Right kidney (tissue), 1 donor: ENCODE data around the gene STKLD1.
"Not testable (repeated sequence)": the region's sequence is repeated elsewhere in the genome, so short reads cannot be mapped to it uniquely, and the experiment has no call there.

Experiments used
- DNase-seq: peaks from one replicate; pipeline ENCODE4 v3.0.0-alpha.2; 2016

The STKLD1 gene

DNA sequence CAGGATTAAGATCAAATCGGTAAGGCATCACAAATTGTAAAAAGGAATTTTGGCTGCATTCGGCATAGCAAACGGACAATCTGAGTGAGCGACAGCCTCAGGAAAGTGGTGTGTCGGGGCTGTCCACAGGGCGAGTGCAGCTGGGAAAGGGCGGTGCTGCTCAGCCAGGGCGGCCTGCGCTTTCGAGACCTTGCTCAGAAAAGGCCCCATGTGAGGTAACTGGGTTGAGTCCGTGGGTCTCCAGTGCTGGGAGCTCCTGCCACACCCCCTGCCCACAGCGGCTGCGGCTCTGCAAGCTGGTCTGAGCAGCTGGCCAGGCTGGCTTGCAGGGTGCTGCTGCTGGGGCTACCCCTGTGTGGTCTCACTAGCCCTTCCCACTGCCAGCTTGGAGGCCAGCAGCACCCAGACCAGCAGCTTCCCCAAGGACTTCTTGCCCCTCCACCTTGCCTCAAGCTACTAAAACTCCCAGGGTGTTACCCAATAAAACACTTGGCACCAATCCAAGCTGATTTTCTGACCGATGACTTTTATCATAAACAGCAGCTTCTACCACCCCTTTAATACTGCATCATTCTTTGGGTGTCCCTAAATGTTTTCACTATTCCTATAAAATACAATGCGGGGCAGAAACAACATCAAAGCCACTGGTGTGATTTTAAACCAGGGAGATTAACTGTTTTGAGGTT, 13.7 kb upstream of the STKLD1 start:
- no peak for DNase-seq

DNA sequence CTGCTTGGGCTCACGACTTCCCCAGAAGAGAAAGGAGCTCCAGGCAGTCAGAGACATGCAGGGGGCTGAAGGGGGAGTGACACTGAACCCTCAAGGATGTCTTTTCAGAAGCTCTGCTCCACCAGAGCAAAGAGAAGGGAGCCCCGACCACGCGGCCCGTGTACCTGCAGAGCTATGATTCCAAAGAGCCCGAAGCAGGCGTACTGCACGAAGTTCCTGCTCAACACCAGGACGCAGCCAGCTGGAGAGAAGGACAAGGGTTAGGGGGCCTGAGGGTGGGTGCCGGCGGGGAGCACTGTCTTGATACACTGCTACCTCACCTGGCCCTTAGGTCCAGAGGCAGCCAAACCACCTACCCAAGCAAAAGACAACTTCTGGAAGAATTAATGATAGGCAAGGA, 9.7 kb upstream of the STKLD1 start:
- DNase-seq, result no peak

DNA sequence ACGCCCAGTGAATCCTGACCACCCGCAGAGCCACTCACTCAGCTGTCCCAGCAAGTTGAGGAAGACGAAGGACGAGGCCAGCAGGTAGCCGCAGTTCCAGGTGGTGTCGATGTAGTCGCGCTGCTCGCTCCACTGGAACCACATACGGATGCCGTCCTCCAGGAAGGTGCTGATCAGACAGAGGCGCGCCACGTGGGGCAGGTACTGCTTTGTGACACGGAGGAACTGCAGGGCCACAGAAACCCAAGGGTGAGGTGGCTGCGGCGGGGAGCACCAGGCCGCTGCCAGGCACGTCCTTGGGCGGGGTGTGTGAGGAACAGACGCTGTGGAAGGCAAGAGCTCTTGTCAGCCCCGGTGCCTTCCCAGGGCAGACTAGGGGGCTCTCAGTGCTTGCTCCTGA, 8.9 kb upstream of the STKLD1 start:
- DNase-seq, result no peak

DNA sequence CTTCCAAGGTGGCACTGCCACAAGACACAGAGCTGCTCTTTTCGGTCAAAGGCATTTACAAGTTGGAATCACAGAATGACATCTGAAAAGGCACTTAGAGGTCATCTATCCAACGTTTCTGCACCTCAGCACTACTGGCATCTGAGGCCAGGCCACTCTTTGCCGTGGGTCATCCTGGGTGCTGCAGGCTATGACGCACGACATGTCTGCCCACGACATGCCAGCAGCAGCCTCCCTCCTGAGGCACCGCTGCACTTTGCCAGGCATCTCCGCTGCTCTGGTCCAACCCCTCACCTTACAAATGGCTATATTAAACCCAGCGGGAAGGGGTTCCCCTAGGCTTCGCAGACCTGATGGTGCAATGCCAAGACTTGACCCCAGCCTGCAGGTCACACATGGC, 8.4 kb upstream of the STKLD1 start:
- no peak for DNase-seq

DNA sequence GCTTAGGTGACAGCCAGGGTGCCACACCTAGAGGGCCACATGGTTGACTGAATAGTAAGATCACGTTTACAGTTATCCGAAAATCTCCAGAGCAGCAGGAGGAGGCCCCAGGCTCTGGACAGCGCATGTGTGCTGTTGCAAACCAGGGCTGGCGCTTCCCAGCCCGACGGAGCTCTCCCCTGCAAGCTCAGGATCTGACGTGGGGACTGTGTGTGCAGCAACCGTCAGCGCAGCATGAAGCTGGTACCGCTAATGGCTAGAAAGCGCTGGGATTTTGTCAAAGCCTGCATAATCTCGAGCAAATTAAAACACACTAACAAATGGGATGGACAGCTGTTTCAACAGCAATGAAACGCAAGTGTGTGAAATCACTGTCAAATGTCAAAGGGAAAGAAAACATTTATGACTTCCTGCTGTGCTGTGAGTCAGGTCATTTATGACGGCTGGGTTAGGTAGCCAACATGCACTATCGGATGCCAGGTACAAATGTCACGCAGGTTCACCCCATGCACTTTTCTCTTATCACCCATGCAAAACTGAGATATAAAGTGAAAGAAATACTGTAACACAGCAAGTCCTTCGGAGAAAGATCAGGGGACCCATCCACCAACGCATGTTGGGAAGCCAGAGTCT, 7.8 kb upstream of the STKLD1 start:
- no peak for DNase-seq

DNA sequence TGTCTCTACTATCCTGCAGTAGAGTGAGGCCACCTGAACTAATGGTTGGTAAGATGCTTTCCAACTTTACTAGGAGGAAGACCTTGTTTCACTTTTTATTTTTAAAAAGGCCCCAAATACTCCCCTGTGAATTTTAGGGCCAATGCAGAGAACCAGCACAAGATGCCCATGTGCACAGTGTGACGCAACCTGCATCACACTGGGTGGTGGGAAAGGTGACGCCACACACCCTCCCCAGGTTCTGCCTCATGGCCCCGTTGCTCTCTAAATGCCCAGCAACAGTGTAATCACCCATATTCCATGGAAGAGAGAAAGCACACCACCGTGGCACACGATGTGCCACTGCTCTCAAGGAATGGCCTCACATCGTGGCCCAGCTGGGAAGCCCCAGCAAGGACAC, 6.7 kb upstream of the STKLD1 start:
- DNase-seq, result no peak

DNA sequence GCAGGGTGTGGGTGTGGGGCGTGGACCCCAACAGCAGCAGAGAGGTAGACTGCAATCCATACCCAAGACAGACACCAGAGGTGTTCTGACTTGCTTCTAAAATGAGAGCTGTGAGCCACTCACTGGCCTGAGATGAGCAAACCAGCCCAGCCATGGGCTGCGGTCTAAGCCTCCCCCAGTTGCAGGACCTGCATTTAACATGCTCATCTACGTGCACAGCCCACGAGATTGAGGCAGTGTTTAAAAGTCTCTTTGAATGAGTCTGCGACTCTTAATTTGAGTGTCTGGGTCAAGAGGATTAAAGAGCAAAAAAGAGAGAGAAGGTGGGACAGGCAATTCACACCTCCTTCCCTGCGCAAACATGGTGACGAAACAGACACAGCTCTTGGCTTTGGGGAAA, 6.2 kb upstream of the STKLD1 start:
- no peak for DNase-seq

DNA sequence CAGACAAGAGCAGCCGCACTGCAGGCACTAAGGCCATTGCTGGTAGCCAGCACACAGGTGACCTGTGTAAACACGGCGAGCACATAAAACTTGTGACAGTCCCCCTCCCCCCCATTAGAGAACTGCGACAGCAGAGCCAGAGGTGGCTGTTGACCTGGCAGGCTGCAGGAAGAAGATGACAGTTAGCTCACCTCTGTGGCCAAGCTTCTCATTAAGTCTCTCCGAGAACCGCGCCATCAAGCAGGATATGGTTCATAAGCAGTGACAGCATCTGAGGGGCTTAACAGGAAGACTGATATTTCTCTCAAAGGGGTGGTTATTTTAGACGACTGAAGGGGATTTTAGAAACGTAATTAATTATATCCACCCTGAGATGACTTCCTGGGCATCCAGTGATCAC, 5.5 kb upstream of the STKLD1 start:
- no peak for DNase-seq

DNA sequence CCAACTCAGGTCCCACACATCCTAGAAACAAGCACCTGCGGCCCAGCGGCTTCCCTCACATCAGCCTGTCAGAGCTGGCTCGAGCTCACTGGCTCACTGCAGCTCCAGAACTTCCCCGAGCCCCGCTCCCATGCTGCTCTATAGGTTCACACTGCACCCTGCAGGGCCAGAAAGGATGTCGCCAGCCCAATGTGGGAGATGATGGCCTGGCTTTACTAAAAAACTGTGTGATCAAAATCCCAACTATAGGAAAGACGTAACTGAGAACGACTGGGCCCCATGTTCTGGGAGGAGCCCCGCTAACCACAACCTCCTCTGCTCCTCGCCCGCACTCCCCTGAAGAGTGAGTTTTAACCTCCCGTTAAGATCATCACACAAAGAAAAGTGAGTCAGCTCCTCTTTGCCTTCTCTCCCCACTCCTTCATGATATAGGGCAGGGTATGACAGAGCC, 4.9 kb upstream of the STKLD1 start:
- DNase-seq, result no peak

DNA sequence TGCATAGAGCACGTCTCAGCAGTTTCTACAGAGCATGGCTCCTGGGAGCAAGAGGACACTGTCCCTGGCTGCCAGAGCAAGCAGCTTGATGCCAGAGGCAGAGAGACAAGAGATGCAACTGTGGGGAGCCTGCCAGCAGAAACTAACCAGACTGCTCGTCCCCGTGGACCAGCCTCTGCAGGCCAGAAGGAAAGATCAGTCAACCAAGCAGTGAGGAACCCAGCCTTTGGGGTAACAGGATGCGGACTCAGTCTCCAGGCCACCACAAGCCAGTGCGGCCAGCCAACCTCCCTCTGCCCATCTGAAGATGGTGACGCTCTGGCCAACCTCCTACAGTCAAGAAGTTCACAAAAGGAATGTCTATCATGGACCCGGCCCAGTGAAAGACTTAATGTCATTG, 4.0 kb upstream of the STKLD1 start:
- no peak for DNase-seq

DNA sequence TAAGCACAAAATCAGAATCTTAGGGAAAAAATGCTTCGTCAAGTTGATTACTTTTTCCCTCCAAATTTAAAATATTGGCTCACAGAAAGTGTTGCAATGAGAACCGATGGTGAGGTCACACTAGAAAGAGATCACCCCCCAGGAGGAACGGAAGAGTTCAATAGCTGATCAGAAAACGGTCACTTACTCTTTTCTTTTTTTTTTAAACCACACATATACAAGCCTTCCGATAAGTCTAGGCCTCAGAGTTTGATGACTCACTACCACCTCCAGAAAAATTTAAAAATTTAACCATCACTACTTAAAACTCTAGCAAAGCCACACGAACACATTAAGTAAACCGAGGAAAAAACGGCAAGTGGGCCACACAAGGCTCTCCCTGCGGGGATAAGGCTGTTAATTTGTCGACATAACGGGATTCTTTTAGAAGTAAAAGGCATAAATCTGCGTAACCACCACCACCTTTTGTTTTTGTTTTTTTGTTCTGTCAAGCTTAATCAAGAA, 1.5 kb upstream of the STKLD1 start:
- no peak for DNase-seq

DNA sequence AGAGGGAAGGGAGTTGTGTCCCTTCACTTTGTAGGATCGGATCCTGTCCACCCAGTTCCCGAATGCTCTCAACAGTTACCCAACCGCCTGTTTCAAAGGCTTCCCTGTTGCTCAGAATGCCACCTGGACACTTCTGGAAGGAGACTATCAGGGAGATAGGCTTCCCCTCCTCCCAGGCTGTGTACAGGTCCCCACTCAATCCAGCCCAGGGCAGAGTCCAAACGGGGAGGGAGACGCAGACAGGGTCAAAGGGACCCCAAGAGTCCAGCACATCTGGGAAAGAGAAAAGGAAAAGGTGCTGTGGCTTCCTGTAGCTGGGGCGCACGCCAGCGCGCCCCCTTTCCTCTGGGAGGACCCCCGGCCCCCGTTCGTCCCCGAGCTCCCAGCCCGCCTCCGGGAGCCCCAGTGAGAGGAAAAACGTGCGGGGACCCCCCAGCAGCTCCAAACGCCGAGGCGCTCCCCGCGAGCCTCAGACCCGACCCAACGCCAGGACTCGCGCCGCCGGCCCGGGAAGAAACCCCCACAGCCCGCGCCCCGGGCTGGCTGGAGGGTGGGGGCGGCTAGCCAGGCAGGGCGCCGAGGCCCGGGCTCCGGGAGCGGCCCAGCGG, 946 bp upstream of the STKLD1 start:
- DNase-seq, result peak; percentile 72

DNA sequence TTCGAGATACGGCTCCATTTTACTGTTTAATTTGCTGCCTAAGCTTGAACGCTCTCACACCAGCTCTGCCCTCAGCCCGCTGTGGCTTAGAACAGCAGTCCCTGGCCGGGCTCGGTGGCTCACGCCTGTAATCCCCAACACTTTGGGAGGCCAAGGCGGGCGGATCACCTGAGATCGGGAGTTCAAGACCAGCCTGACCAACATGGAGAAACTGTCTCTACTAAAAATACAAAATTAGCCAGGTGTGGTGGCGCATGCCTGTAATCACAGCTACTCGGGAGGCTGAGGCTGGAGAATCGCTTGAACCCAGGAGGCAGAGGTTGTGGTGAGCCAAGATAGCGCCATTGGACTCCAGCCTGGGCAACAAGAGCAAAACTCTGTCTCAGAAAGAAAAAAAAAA, 1.1 kb downstream of the STKLD1 start:
- DNase-seq, result not testable (repeated sequence)

DNA sequence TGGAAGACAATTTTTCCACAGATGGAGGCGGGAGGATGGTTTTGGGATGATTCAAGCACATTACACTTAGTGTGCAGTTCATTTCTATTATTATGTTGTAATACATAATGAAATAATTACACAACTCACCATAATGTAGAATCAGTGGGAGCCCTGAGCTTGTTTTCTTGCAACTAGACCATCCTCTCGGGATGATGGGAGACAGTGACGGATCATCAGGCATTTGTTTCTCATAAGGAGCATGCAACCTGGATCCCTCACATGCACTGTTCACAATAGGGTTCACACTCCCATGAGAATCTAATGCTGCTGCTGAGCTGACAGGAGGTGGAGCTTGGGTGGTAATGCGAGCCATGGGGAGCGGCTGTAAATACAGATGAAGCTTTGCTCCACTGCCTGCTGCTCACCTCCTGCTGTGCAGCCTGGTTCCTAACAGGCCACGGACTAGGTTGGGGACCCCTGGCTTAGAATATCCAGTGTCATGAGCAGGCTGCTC, 1.6 kb downstream of the STKLD1 start:
- no peak for DNase-seq

DNA sequence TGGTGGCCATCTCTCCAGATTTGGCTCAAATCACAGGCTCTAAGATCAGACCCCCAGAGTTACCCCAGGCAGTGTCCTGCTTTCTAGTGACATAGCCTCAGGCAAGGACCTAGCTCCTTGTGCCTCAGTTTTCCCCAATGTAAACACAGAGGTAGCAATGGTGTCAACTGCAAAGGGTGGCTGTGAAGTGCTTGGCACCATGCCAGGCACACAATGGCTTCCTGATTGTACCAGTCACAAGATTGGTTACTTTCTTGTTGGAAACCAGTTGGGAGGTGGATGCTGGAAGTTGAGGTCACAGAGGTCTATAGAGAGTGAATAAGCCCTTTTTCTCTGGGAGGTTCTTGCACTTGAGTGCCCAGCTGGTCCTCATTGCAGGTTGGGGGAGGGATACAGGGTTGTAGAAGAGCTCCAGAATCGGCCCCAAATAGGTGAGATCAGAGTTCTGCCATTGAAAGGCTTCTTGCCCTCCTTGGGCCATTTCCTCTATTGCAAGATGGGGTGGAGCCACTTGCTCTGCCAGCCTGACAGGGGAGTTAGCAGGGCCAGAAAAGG, 2.3 kb downstream of the STKLD1 start:
- DNase-seq, result no peak

DNA sequence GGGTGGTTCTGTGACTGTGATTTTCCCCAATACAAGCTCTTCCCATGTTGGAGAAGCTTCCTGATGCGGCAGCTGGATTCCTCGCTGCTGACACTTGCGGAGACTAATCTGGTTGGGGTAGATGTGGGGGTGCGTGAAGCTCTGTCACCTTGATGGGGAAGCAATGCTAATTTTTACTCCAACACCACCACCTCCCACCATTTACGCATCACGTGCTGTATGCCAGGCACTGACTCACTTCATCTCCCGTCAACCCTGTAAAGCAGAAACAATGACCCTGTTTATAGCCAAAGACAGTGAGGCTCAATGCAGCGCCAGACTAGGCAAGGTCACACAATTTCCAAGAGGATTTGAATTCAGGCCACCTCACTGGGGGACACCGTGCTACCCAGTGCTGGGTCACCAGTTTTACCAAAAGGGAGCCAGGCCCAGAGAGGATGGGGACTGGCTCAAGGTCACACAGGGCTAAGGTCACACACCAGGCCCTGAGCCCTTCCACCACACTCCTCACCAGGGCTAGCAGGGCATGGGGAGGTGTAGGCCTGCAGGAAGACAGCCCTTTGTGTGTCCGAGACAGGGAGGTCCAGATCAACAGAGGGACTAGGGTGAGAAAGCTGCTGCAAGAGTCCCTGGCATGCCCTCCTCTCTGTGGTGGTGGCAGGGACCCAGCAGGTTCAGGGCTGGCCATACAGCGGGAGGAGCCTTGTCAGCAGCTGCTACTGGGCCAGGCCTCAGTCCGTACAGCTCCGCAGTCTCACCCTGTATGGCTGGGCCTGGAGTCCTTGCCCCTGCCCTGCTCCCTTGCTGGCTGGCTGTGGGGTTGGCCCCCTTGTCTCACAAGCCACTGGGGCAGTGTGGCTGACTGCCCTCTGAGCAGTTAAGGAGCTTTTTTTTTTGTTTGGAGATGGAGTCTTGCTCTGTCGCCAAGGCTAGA, 3.3 kb downstream of the STKLD1 start:
- no peak for DNase-seq

DNA sequence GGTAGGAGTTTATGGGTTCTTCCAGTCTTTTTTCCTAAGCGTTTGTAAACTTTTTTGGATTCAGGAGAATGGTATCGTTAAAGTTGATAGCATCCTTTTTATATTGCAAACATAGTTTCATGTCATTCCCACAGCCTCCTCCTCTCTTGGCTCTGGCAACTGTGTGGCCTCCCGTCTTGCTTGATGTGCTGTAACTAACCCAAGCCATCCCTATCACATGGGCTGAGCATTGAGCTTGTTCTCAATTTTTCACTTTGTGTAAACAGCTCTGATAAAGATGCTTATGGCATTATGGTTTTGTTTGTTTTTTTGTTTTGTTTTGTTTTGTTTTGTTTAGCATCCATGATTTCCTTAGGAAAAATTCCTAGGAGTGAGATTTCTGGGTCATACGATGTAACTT, 4.6 kb downstream of the STKLD1 start:
- no peak for DNase-seq

DNA sequence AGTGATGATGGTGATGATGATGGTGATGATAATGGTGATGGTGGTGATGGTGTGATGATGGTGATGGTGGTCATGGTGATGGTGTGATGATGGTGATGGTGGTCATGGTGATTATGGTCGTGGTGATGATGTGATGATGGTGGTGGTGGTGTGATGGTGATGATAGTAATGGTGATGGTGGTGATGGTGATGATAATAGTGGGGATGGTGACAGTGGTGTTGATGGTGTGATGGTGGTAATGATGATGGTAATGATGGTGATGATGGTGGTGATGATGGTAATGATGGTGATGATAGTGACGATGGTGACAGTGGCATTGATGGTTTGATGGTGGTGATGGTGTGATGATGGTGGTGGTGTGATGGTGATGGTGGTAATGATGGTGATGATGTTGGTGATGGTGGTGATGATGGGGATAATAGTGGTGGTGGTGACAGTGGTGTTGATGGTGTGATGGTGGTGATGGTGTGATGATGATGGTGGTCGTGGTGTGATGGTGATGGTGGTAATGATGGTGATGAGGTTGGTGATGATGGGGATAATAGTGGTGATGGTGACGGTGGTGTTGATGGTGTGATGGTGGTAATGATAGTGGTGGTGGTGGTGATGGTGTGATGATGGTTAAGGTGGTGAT, 6.5 kb downstream of the STKLD1 start:
- DNase-seq, result no peak

DNA sequence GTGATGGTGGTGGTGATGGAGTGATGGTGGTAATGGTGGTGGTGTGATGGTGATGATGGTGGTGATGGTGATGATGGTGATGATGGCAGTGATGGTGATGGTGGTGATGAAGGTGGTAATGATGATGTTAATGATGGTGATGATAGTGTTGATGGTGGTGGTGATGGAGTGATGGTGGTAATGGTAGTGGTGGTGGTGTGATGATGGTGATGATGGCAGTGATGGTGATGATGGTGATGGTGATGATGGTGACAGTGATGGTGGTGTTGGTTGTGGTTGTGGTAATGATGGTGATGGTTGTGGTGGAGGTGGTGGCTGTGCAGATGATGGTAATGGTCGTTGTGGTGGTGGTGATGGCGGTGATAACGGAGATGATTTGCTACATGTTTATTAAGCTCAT, 7.3 kb downstream of the STKLD1 start:
- DNase-seq, result no peak

DNA sequence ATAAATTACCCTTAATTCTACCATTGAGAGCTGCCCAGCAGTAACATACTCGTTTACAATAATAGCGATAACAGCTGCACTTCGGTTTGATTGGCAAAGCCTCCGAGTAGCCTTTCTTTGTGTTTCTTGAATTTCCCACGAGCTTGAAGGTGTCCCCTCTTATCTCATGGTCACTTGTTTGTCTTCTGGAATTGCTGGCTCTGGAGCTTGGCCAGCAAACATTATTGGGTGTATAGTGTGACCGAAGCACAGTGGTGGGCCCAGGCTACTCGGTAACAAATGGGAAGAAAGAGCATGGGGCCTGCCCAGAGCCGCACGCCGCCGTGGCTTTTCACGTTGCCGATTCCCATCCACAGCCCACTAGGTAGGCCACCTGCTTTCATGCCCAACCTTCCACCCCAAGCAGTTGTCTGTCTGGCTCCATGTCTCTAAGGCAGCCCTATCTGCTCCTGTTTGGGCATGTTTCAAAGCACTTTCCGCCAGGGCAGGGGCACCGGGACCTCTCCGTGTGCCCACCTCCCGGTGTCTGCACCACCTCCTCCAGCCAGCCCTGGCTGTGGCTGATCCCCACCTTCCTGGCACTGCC, 8.7 kb downstream of the STKLD1 start:
- DNase-seq, result no peak

DNA sequence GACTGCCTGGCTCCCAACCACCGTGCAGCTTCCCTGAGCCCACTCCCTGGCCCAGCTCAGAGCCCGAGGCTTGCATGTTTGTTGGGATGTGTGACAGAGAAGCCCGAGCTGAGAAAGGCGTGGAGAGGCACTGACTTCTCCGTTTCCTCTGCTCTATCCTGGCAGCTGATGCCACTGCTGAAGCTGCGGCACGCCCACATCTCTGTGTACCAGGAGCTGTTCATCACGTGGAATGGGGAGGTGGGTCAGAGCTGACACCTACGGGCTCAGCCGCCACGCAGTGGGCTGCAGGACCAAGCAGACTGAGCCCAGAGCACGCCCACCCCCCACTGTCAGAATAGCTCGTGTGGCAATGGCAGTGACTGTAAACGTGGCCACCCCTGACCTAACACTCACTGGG, 9.3 kb downstream of the STKLD1 start:
- DNase-seq, result no peak
